ENCODE results near the gene FAM131A. TPM values are rescaled to one million over a fixed set of nuclear protein-coding genes. Genes with fewer than 3 reads are reported as not detected.

FAM131A gene
- polyA plus RNA-seq, 3 donors from 2014 or later, result 2.4 to 3.0 (median 2.8) TPM

DNA sequence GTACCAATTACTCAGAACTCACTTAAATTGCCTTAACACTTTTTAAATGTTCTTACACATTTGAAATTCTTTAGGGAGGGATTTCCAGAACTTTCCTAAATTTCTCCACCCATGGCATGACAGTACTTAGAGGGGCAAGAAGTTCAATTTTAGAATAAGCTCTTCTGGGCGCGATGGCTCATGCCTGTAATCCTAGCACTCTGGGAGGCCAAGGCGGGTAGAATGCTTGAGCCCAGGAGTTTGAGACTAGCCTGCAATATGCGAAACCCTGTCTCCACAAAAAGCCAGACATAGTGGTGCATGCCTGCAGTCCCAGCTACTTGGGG lies 10.6 kb downstream of the FAM131A start:
- H3K36me3 Mint-ChIP-seq, result peaks cover 0 to 3% (median 0%) of the 10 kb centered on the region in 3 donors
- no peaks in the 10 kb centered on the region for H3K4me1 Mint-ChIP-seq
- no peak for DNase-seq
- H3K27ac Mint-ChIP-seq, result no peak overlapping the region
- peaks cover 0 to 1% (median 0%) of the 10 kb centered on the region in 3 donors for H3K27me3 Mint-ChIP-seq (ENCODE audit: low read depth in 3 of 3)
- no peaks in the 10 kb centered on the region for H3K9me3 Mint-ChIP-seq
- H3K4me3 Mint-ChIP-seq, result no peak overlapping the region

DNA sequence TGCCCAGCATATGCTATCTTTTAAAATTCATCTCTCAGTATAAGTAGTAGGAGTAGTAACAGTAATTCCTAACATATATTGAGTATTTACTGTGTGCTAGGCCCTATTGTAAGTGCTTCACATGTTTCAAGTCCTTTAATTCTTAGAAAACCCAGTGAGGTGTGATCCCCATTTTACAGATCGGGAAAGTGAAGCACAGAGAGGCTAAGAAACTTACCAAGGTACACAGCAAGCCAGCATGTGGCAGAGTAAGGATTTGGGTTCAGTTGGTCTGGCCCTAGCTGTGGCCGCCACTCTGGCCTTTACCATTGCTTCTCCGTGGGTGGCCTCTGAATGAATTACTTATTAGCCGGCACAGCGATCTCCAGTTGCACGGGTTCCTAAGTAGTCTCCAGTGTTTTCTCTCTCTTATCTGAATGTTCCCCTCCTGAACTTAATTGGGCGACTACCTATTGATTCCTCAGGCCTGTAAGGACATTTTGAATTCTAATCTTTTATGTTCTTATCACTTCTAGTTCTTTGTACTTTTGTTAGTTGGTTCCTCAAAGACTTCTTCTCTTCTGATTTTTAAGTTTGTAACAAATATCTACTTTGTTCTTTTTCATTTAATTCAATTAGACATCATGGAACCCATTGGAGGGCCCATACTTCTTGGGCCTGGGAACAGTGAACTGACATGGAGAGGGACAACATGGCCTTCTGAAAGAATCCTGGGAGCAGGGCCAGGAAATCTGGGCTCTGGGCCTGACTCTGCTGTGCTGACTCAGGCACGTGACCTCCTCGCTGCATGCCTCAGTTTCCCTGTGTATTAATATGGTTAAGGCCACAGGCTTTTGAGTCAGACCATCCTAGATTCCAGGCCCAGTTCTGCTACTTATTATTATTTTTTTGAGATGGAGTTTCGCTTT lies 12.4 kb downstream of the FAM131A start:
- peaks cover 0 to 5% of the 10 kb centered on the region in 2 donors for H3K4me1 Mint-ChIP-seq
- no peaks in the 10 kb centered on the region for H3K36me3 Mint-ChIP-seq
- H3K27ac Mint-ChIP-seq, result no peak overlapping the region
- no peak for DNase-seq
- no peak overlapping the region for H3K4me3 Mint-ChIP-seq
- peaks cover 0 to 1% (median 0%) of the 10 kb centered on the region in 3 donors for H3K27me3 Mint-ChIP-seq (ENCODE audit: low read depth in 3 of 3)
- no peaks in the 10 kb centered on the region for H3K9me3 Mint-ChIP-seq

DNA sequence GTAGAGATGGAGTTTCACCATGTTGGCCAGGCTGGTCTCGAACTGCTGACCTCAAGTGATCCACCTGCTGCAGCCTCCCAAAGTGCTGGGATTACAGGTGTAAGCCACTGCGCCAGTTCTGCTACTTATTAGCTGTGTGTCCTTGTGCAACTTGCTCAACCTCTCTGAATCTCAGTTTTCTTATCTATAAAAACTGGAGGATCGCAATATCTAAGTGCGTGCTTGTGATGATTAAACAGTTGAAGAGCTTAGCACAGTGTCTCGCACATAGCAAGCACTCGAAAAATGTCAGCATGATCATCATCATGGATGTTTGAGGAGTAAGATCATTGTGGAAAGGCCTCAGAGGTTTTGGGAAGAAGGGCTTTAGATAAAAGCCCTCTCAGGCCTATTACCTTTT lies 13.2 kb downstream of the FAM131A start:
- peaks cover 0 to 1% (median 0%) of the 10 kb centered on the region in 3 donors for H3K27me3 Mint-ChIP-seq (ENCODE audit: low read depth in 3 of 3)
- H3K36me3 Mint-ChIP-seq, result no peaks in the 10 kb centered on the region
- H3K27ac Mint-ChIP-seq, result no peak overlapping the region
- peaks cover 0 to 6% of the 10 kb centered on the region in 2 donors for H3K4me1 Mint-ChIP-seq
- no peak for DNase-seq
- no peaks in the 10 kb centered on the region for H3K9me3 Mint-ChIP-seq
- no peak overlapping the region for H3K4me3 Mint-ChIP-seq

DNA sequence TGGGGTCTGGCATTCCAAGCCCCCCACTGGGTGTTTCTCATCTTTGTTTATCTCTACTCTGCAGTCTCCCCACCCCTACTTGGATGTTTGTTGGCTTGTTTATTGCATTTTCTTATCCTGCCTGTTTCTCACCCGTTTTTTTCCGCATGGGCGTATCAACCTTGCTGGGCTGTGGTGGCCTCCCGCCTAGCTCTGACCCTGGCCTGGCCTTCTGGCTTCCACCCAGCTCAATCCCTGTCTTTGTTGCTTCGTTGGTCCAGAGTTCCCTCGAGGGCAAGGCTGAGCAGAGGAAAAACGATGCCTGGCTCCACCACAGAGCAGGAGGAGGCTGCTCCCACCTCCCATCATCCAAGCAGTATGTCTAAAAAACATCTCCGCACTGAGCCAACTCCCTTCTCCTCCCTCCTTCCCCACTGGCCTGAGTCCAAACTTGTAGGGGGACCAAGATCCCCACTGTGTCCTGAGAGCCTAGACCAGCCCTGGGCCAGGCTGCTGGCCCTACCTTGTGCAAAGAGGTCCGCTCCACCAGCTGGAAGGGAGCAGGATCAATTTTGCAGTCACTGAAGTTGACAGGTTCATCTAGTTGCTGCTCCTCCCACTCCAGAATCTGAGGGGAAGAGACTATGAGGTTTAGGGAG lies 14.2 kb downstream of the FAM131A start:
- Mint-ChIP-seq H3K9me3 (no peaks in the 10 kb centered on the region), H3K4me1 (peaks cover 0 to 6% of the 10 kb centered on the region in 2 donors), H3K4me3 (no peak overlapping the region), H3K36me3 (peaks cover 0 to under 1% (median 0%) of the 10 kb centered on the region in 3 donors), H3K27me3 (ENCODE audit: low read depth in 3 of 3) (peaks cover 0 to 1% (median 0%) of the 10 kb centered on the region in 3 donors), H3K27ac (peak overlapping the region in 1 of 6 donors; percentile 40)
- no peak for DNase-seq

DNA sequence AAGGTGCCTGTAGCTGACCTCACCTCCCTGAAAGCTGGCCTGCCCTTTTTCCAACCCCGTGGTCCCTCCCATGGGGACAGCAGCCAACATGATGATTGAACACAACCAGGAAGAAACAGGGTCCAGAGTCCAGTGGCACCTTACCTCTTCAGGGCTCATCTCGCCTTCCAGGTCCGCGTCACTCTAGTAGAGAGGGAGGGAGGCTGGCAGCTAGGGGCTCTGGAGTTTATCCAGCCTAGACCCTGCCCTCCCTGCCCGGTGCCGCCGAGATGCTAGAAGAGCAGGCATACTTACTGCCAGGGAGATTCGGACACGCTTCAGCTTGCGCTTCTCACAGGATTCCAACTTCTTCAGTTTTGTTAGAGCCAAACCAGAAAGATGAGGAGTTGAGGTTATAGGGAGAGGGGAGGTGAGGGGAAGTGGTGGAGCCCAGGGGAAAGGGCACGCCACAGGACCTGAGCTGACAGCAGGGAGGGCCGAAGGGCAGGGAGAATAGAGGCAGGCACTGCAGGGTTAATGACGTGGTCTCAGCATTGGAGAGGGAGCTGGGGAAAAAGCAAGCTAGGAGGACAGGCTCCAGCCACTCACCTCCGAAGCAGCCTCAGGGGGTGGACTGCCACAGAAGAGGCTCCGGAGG lies 14.9 kb downstream of the FAM131A start:
- DNase-seq, result no peak
- H3K27me3 Mint-ChIP-seq (ENCODE audit: low read depth in 3 of 3), result peaks cover 0 to 1% (median 0%) of the 10 kb centered on the region in 3 donors
- peaks cover 0 to 4% (median 0%) of the 10 kb centered on the region in 3 donors for H3K36me3 Mint-ChIP-seq
- no peak overlapping the region for H3K4me3 Mint-ChIP-seq
- H3K27ac Mint-ChIP-seq, result peak overlapping the region in 3 of 6 donors; percentile 40 to 46 (median 44)
- peaks cover 0 to 6% of the 10 kb centered on the region in 2 donors for H3K4me1 Mint-ChIP-seq
- H3K9me3 Mint-ChIP-seq, result no peaks in the 10 kb centered on the region

DNA sequence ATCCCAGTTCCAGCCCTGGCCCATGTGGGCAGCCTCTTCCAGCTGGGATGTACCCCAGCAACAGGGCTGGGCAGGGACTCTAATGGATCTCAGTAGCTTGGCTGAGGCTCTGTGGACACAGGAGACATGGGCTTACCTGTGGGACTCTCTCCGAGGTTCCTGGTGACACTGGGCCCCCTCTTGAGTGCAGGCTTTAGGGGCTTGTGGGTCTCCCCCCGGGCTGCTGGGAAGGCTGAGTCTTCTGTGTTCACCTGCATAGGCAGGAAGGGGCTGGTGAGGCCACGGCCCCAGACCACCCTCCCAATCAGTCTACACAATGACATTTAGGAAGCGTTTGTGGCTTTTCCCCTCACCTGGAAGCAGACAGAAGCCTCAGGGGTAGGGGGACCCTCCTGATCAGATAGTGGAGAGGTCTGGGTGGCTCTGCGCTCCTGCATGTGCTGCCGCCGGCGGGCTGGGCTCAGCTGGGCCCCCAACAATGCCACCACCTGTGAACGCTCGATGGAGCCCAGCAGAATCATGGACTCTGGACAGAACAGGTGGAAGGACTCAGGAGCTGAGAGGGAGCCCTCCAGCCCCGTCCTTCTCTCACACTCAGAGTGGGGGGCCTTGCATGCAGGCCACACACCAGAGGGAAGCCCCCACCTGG lies 15.6 kb downstream of the FAM131A start:
- Mint-ChIP-seq H3K4me1 (peaks cover 0 to 6% of the 10 kb centered on the region in 2 donors), H3K9me3 (no peaks in the 10 kb centered on the region), H3K27me3 (ENCODE audit: low read depth in 3 of 3) (peaks cover 0 to 1% (median 0%) of the 10 kb centered on the region in 3 donors), H3K27ac (no peak overlapping the region), H3K4me3 (no peak overlapping the region), H3K36me3 (peaks cover 0 to 4% (median 0%) of the 10 kb centered on the region in 3 donors)
- DNase-seq, result no peak

DNA sequence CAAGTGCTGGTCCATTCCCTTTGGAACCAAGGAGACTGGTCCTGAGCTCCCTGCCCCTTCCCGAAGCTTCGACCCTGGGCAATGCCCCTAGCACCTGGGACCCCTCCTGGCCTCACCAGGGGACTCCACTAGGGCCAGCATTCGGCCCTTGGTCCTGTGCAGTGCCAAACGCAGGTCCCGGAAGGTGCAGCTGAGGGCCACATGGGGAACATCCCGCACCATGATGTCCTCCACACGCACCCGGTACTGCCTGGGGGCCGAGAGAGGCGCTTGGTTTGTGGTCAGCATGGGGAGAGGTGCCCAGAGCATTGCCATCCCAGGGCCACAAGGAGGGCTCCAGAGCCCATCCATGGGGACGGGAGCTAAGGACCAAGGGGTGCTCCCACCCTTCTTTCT lies 16.1 kb downstream of the FAM131A start:
- Mint-ChIP-seq H3K27me3 (ENCODE audit: low read depth in 3 of 3) (peaks cover 0 to 3% (median 1%) of the 10 kb centered on the region in 3 donors), H3K4me1 (peaks cover 0 to 6% of the 10 kb centered on the region in 2 donors), H3K36me3 (peaks cover 0 to 4% (median 0%) of the 10 kb centered on the region in 3 donors), H3K27ac (peak overlapping the region in 2 of 6 donors; percentile 40 to 62), H3K9me3 (no peaks in the 10 kb centered on the region), H3K4me3 (no peak overlapping the region)
- DNase-seq, result no peak

DNA sequence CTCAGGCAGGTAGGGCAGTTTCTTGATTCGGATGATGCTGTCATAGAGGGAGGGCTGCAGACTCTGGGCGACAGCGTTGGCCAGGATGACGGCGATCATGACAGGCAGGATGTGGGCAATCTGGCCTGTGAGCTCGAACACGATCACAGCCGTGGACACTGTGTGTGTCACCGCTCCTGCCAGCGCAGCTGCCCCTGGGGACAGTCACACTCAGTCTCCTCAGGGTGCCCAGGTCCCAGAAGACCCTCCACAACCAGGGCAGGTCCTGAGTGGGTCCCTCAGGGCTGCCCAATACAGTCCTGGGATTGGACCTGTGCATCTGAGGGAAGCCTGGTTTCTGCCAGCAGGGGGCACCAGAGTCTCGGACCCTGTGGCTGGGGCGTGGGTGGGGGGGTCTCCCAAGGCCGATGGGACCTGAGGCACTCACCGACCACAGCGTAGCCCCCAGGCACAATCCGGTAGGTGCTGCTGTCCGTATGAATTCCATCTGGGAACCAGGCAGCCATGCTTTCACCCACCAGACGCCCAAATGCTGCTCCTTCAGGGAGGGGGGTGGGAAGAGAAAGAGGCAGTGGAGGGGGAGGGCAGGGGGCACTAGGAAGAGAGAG lies 16.8 kb downstream of the FAM131A start:
- DNase-seq, result peak; percentile 50 to 55 (median 53)
- H3K27me3 Mint-ChIP-seq (ENCODE audit: low read depth in 3 of 3), result peaks cover 0 to 3% (median 1%) of the 10 kb centered on the region in 3 donors
- peak overlapping the region in 2 of 5 donors; percentile 23 to 33 for H3K4me3 Mint-ChIP-seq
- no peaks in the 10 kb centered on the region for H3K9me3 Mint-ChIP-seq
- H3K36me3 Mint-ChIP-seq, result peaks cover 0 to 4% (median 0%) of the 10 kb centered on the region in 3 donors
- peaks cover 0 to 6% of the 10 kb centered on the region in 2 donors for H3K4me1 Mint-ChIP-seq
- peak overlapping the region in 4 of 6 donors; percentile 40 to 74 (median 63) for H3K27ac Mint-ChIP-seq

DNA sequence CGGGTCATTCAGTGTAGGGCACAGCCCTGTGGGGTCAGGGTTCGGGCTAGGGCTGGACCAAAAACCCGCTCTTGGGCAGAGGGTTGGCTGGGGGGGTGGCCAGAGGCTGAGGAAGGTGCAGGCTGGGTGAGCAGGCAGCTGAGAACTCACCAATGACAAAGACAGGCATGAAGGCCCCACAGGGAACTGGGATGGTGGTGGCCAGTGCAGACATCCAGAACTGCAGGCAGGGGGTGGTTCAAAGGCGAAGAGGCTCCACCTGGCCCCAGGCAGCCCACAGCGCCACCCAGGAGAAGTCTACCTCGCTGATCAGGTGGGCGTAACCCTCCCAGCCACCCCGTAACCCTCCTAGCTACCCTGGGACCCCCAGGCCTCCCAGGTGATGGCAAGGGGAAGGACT lies 17.4 kb downstream of the FAM131A start:
- no peak overlapping the region for H3K27ac Mint-ChIP-seq
- peaks cover 0 to 6% of the 10 kb centered on the region in 2 donors for H3K4me1 Mint-ChIP-seq
- H3K27me3 Mint-ChIP-seq (ENCODE audit: low read depth in 3 of 3), result peaks cover 0 to 3% (median 1%) of the 10 kb centered on the region in 3 donors
- H3K4me3 Mint-ChIP-seq, result no peak overlapping the region
- H3K9me3 Mint-ChIP-seq, result no peaks in the 10 kb centered on the region
- peaks cover 0 to 4% (median 0%) of the 10 kb centered on the region in 3 donors for H3K36me3 Mint-ChIP-seq
- DNase-seq, result no peak

DNA sequence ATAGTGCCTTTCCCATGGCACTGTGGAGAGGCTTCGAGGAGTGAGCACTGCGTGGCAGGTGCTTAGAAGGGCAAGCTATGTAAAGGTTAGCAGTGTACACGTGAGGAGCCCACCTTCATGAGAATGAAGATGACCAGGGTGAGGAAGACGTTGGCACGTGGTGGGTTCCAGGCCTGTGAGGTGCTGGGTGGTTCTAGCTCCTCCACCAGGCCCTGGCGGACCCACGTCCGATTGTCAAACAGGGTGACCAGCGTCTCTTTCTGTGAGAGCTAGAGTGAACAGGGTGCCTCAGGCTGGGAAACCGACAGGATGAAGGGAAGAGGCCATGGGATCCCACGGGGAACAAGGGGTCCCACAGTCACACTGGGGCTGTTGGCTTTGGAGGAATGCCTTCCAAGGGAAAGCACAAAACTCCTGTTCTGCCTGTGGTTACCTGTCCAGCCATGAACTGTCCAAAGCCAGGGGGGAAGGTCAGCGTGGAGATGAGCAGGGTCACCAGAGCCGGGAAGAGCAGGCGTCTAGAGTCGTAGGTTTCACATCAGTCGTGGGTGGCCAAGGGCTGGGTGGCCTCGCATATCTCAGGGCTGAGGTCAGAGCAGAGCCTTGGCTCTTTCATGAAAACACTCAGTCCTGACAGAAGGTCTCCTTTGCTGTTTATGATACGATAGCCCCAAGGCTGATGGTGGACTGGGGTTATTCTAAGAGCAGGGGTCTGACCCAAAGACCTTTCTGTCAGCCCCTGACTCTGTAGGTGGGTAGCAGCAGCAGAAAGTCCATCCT lies 18.1 kb downstream of the FAM131A start:
- no peak for DNase-seq
- Mint-ChIP-seq H3K4me1 (peaks cover 0 to 7% of the 10 kb centered on the region in 2 donors), H3K27ac (peak overlapping the region in 2 of 6 donors; percentile 35 to 49), H3K36me3 (peaks cover 0 to 4% (median 0%) of the 10 kb centered on the region in 3 donors), H3K27me3 (ENCODE audit: low read depth in 3 of 3) (peaks cover 0 to 3% (median 1%) of the 10 kb centered on the region in 3 donors), H3K4me3 (no peak overlapping the region), H3K9me3 (no peaks in the 10 kb centered on the region)

DNA sequence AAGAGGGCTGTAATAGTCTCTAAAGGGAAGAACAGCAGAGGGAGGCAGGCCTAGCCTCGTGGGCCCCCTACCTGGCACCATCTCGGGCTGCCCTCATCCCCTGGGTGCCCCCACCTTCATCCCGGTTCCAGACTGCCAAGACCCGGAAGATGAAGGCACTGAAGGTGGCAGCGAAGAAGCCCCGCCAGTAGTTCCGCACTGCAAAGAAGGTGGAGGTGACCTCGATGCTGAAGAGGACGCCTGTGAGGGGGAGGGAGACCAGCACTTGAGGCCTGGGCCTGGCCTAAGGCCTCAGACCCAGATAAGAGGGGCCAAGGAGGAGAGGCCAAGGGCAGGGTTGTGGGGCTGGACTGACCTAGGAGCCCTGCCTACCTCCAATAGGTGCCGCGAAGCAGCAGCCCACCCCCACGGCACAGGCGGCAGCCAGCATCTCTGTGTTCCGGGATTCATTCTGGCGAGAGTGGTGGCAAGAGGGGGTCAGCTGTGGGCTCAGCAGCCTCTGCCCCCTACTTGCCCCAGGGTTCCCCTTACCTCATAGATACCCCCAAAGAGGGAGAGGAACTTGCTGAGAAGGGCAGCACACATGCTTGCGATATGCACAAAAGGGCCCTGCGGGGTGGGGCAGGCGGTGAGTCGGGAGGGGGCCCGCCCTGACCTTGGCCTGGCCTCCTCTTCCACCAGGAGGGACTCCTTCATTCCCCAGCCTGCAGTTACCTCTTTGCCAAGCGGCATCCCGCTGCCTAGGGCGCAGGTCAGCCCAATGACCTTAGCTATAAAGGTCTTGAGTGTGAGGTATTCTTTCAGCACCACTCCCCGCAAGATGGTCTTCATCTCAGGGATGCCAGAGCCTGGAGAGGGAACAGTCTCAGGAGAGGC lies 20.1 kb downstream of the FAM131A start:
- Mint-ChIP-seq H3K27me3 (ENCODE audit: low read depth in 3 of 3) (peaks cover 2 to 7% (median 4%) of the 10 kb centered on the region in 3 donors), H3K4me1 (peaks cover 0 to 14% of the 10 kb centered on the region in 2 donors), H3K9me3 (no peaks in the 10 kb centered on the region), H3K36me3 (peaks cover 0 to 4% (median 0%) of the 10 kb centered on the region in 3 donors), H3K27ac (no peak overlapping the region), H3K4me3 (no peak overlapping the region)
- no peak for DNase-seq

Data from immature natural killer cell (primary cell).